WTC11 (cell line): ENCODE measurements around the gene AKAIN1. TPM values are rescaled to one million over a fixed set of nuclear protein-coding genes. Genes with fewer than 3 reads are reported as not detected.

Source experiments
- ATAC-seq: fragments of 200-7000 bp; cut with Tn5 transposase; 2 replicates; pipeline ENCODE4 v1.10.0; 2021; ENCODE audit warnings: mild to moderate bottlenecking, moderate library complexity
- CTCF ChIA-PET: fragments of 300-600 bp; sonication (Branson Sonifier 250); formaldehyde crosslinking; loops from one replicate; lab custom pipeline; 2021; ENCODE audit warnings: antibody characterized with exemption; lab: Charles Lee
- POLR2A ChIA-PET: fragments of 350-600 bp; sonication (Branson Sonifier 250); formaldehyde crosslinking; loops from one replicate; lab custom pipeline; 2021; ENCODE audit warnings: antibody characterized with exemption; lab: Charles Lee
- DNase-seq: peaks from one replicate; pipeline ENCODE4 v3.0.0; 2021; ENCODE audit warnings: low spot score
- H3K27ac Mint-ChIP-seq: 2 replicates; pipeline ENCODE4 v1.8.0; 2021; ENCODE audit warnings: mixed read lengths
- H3K27me3 Mint-ChIP-seq: 2 replicates; pipeline ENCODE4 v1.8.0; 2021; ENCODE audit warnings: low read depth, mild to moderate bottlenecking, moderate library complexity, mixed read lengths
- H3K36me3 Mint-ChIP-seq: 2 replicates; pipeline ENCODE4 v1.8.0; 2021; ENCODE audit warnings: mixed read lengths
- H3K4me1 Mint-ChIP-seq: 2 replicates; pipeline ENCODE4 v1.8.0; 2022; ENCODE audit warnings: mixed read lengths
- H3K4me3 Mint-ChIP-seq: 2 replicates; pipeline ENCODE4 v1.8.0; 2021; ENCODE audit warnings: mild to moderate bottlenecking, moderate library complexity, mixed read lengths
- H3K9me3 Mint-ChIP-seq: 2 replicates; pipeline ENCODE4 v1.8.0; 2021; ENCODE audit warnings: mixed read lengths
- ETV6 ChIP-seq: sonication (generic); formaldehyde crosslinking; IDR thresholded peaks from 2 replicates; pipeline ENCODE4 v1.8.1; 2022; ENCODE audit warnings: mild to moderate bottlenecking, missing genetic modification reagents
- GABPB1 ChIP-seq: sonication (generic); formaldehyde crosslinking; IDR thresholded peaks from 2 replicates; pipeline ENCODE4 v1.8.1; 2023; ENCODE audit warnings: mild to moderate bottlenecking, missing genetic modification reagents
- HMGA2 ChIP-seq: fragments of 250-450 bp; sonication (Bioruptor Pico); IDR thresholded peaks from 2 replicates; pipeline ENCODE4 v1.4.0; 2021; ENCODE audit warnings: mild to moderate bottlenecking, moderate library complexity
- IRF2 ChIP-seq: sonication (generic); formaldehyde crosslinking; IDR thresholded peaks from 2 replicates; pipeline ENCODE4 v1.8.0; 2022; ENCODE audit warnings: low read depth, missing genetic modification reagents, borderline replicate concordance
- NR1H2 ChIP-seq: sonication (generic); formaldehyde crosslinking; IDR thresholded peaks from 2 replicates; pipeline ENCODE4 v1.9.0; 2021; ENCODE audit warnings: mild to moderate bottlenecking, moderate library complexity, missing genetic modification reagents
- RELA ChIP-seq: sonication (generic); formaldehyde crosslinking; IDR thresholded peaks from 2 replicates; pipeline ENCODE4 v1.8.1; 2022; ENCODE audit warnings: missing genetic modification reagents, mild to moderate bottlenecking, borderline replicate concordance
- SMAD3 ChIP-seq: sonication (generic); formaldehyde crosslinking; IDR thresholded peaks from 2 replicates; pipeline ENCODE4 v1.8.0; 2022; ENCODE audit warnings: missing genetic modification reagents, mild to moderate bottlenecking, borderline replicate concordance
- SP1 ChIP-seq: sonication (generic); formaldehyde crosslinking; conservative IDR thresholded peaks from 2 replicates; pipeline ENCODE4 v1.8.1; 2022; ENCODE audit warnings: missing genetic modification reagents
- total RNA-seq: library from RNA; stranded (reverse); gene quantifications from 3 replicates; pipeline ENCODE4 v1.2.3, GENCODE V29; 2021
- TF ChIP-seq, protein P1 (sequence below): sonication (generic); formaldehyde crosslinking; conservative IDR thresholded peaks from 2 replicates; pipeline ENCODE4 v1.8.1; 2023; ENCODE audit warnings: mild to moderate bottlenecking, low read depth, missing genetic modification reagents, moderate library complexity
- TF ChIP-seq, protein P2 (sequence below): fragments of 250-450 bp; sonication (Bioruptor Pico); IDR thresholded peaks from 2 replicates; pipeline ENCODE4 v1.9.0; 2021; ENCODE audit warnings: moderate library complexity, mild to moderate bottlenecking, inconsistent platforms, borderline replicate concordance
- TF ChIP-seq, protein P3 (sequence below): sonication (generic); formaldehyde crosslinking; IDR thresholded peaks from 2 replicates; pipeline ENCODE4 v1.8.0; 2023; ENCODE audit warnings: missing genetic modification reagents, mild to moderate bottlenecking, borderline replicate concordance
- TF ChIP-seq, protein P4 (sequence below): sonication (generic); formaldehyde crosslinking; IDR thresholded peaks from 2 replicates; pipeline ENCODE4 v1.8.1; 2023; ENCODE audit warnings: mild to moderate bottlenecking, missing genetic modification reagents, borderline replicate concordance
- TF ChIP-seq, protein P5 (sequence below): fragments of 250-450 bp; sonication (Bioruptor Pico); IDR thresholded peaks from 2 replicates; pipeline ENCODE4 v1.9.0; 2021; ENCODE audit warnings: mild to moderate bottlenecking

The AKAIN1 gene
- total RNA-seq, 1 experiment from 2014 or later = not detected

DNA sequence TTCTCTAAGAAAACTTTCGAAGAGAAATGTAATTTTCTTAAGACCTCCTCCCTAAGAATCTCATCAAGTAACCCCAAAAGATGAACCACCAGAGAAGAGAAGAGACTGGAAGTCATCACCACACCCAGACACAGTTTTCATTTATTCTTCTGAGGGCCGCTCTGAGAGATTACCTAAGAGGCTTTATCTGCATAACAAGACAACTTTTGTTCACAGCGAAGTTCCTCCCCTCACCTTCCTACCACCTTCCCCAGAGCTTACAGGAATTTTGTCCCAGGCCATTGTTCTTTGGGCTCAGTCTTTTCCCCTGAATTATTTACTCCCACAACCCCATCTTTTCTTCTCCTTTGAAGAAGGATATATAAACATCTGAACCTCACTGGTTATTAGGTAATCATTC, 92.8 kb downstream of the AKAIN1 start (continued):
- TF ChIP-seq, protein P1, sequence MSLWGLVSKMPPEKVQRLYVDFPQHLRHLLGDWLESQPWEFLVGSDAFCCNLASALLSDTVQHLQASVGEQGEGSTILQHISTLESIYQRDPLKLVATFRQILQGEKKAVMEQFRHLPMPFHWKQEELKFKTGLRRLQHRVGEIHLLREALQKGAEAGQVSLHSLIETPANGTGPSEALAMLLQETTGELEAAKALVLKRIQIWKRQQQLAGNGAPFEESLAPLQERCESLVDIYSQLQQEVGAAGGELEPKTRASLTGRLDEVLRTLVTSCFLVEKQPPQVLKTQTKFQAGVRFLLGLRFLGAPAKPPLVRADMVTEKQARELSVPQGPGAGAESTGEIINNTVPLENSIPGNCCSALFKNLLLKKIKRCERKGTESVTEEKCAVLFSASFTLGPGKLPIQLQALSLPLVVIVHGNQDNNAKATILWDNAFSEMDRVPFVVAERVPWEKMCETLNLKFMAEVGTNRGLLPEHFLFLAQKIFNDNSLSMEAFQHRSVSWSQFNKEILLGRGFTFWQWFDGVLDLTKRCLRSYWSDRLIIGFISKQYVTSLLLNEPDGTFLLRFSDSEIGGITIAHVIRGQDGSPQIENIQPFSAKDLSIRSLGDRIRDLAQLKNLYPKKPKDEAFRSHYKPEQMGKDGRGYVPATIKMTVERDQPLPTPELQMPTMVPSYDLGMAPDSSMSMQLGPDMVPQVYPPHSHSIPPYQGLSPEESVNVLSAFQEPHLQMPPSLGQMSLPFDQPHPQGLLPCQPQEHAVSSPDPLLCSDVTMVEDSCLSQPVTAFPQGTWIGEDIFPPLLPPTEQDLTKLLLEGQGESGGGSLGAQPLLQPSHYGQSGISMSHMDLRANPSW (CRISPR knock-in tag) = no peak
- TF ChIP-seq SP1 (CRISPR knock-in tag) (no peak), NR1H2 (CRISPR knock-in tag) (no peak), ETV6 (no peak), GABPB1 (CRISPR knock-in tag) (no peak), IRF2 (CRISPR knock-in tag) (no peak), HMGA2 (no peak), RELA (CRISPR knock-in tag) (no peak)
- TF ChIP-seq, protein P2, sequence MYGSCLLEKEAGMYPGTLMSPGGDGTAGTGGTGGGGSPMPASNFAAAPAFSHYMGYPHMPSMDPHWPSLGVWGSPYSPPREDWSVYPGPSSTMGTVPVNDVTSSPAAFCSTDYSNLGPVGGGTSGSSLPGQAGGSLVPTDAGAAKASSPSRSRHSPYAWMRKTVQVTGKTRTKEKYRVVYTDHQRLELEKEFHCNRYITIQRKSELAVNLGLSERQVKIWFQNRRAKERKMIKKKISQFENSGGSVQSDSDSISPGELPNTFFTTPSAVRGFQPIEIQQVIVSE (CRISPR knock-in tag) = no peak
- TF ChIP-seq, protein P3, sequence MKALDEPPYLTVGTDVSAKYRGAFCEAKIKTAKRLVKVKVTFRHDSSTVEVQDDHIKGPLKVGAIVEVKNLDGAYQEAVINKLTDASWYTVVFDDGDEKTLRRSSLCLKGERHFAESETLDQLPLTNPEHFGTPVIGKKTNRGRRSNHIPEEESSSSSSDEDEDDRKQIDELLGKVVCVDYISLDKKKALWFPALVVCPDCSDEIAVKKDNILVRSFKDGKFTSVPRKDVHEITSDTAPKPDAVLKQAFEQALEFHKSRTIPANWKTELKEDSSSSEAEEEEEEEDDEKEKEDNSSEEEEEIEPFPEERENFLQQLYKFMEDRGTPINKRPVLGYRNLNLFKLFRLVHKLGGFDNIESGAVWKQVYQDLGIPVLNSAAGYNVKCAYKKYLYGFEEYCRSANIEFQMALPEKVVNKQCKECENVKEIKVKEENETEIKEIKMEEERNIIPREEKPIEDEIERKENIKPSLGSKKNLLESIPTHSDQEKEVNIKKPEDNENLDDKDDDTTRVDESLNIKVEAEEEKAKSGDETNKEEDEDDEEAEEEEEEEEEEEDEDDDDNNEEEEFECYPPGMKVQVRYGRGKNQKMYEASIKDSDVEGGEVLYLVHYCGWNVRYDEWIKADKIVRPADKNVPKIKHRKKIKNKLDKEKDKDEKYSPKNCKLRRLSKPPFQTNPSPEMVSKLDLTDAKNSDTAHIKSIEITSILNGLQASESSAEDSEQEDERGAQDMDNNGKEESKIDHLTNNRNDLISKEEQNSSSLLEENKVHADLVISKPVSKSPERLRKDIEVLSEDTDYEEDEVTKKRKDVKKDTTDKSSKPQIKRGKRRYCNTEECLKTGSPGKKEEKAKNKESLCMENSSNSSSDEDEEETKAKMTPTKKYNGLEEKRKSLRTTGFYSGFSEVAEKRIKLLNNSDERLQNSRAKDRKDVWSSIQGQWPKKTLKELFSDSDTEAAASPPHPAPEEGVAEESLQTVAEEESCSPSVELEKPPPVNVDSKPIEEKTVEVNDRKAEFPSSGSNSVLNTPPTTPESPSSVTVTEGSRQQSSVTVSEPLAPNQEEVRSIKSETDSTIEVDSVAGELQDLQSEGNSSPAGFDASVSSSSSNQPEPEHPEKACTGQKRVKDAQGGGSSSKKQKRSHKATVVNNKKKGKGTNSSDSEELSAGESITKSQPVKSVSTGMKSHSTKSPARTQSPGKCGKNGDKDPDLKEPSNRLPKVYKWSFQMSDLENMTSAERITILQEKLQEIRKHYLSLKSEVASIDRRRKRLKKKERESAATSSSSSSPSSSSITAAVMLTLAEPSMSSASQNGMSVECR (CRISPR knock-in tag) = no peak
- TF ChIP-seq, protein P4, sequence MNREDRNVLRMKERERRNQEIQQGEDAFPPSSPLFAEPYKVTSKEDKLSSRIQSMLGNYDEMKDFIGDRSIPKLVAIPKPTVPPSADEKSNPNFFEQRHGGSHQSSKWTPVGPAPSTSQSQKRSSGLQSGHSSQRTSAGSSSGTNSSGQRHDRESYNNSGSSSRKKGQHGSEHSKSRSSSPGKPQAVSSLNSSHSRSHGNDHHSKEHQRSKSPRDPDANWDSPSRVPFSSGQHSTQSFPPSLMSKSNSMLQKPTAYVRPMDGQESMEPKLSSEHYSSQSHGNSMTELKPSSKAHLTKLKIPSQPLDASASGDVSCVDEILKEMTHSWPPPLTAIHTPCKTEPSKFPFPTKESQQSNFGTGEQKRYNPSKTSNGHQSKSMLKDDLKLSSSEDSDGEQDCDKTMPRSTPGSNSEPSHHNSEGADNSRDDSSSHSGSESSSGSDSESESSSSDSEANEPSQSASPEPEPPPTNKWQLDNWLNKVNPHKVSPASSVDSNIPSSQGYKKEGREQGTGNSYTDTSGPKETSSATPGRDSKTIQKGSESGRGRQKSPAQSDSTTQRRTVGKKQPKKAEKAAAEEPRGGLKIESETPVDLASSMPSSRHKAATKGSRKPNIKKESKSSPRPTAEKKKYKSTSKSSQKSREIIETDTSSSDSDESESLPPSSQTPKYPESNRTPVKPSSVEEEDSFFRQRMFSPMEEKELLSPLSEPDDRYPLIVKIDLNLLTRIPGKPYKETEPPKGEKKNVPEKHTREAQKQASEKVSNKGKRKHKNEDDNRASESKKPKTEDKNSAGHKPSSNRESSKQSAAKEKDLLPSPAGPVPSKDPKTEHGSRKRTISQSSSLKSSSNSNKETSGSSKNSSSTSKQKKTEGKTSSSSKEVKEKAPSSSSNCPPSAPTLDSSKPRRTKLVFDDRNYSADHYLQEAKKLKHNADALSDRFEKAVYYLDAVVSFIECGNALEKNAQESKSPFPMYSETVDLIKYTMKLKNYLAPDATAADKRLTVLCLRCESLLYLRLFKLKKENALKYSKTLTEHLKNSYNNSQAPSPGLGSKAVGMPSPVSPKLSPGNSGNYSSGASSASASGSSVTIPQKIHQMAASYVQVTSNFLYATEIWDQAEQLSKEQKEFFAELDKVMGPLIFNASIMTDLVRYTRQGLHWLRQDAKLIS = no peak
- TF ChIP-seq, all 79 proteins: peak for 0

DNA sequence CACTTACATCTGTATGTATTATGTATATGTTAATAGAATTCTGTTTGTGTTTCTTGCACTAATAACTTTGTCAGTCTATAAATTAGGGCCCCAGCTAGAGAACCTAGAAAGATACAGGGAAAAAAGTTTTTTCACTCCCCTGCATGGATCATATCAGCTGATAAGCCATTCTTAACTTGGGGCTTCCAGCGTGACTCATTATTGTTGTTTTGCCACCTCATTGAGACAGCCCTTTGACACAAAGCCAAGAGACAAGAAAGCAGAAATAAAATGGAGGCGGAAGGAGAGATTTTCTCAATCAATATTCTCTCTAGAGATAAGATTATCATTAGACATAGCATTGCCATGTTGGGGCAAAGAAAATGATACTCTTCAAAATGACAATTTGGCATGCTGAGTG, 93.4 kb downstream of the AKAIN1 start:
- ChIA-PET CTCF (no interaction called here), POLR2A (no interaction called here)
- H3K9me3 Mint-ChIP-seq = peaks cover 14% of the 10 kb centered on the region
- TF ChIP-seq, protein P5, sequence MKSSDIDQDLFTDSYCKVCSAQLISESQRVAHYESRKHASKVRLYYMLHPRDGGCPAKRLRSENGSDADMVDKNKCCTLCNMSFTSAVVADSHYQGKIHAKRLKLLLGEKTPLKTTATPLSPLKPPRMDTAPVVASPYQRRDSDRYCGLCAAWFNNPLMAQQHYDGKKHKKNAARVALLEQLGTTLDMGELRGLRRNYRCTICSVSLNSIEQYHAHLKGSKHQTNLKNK = no peak
- TF ChIP-seq SMAD3 (CRISPR knock-in tag) = no peak
- ATAC-seq (no peak), DNase-seq (no peak)
- H3K27ac Mint-ChIP-seq = no peak overlapping the region; the same call in 1 of the 2 replicates
- peaks cover 18% of the 10 kb centered on the region for H3K4me1 Mint-ChIP-seq
- peaks cover under 1% of the 10 kb centered on the region for H3K36me3 Mint-ChIP-seq
- no peaks in the 10 kb centered on the region for H3K27me3 Mint-ChIP-seq
- no peak overlapping the region for H3K4me3 Mint-ChIP-seq
